Raji (cell line): ENCODE measurements around the gene TNS3.

ENCODE experiments used
- POLR2A ChIP-seq: IDR thresholded peaks from 2 replicates; pipeline ENCODE4 v1.6.1; 2011; ENCODE audit warnings: low read depth, low read length, control low read depth; ENCODE audit not compliant: insufficient read depth

The TNS3 gene

DNA sequence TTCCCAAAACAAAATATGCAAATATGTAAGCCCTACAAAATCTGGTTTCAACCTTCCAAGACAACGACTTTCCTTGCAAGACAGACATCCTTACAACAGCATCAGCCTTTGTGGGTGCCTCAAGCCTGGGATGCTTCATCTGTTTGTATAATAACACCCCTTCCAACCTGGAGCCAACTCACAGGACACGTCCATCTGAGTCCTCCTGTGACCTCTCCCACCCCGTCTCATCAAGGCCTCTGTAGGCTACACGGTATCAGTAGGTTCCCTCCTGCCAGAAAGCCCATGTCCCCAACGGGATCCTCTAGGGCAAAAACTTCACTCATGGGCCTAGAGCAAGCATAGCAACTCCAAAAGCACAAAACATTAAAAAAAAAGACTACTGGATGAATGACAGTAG lies 173.2 kb downstream of the TNS3 start:
- TF ChIP-seq POLR2A = no peak

DNA sequence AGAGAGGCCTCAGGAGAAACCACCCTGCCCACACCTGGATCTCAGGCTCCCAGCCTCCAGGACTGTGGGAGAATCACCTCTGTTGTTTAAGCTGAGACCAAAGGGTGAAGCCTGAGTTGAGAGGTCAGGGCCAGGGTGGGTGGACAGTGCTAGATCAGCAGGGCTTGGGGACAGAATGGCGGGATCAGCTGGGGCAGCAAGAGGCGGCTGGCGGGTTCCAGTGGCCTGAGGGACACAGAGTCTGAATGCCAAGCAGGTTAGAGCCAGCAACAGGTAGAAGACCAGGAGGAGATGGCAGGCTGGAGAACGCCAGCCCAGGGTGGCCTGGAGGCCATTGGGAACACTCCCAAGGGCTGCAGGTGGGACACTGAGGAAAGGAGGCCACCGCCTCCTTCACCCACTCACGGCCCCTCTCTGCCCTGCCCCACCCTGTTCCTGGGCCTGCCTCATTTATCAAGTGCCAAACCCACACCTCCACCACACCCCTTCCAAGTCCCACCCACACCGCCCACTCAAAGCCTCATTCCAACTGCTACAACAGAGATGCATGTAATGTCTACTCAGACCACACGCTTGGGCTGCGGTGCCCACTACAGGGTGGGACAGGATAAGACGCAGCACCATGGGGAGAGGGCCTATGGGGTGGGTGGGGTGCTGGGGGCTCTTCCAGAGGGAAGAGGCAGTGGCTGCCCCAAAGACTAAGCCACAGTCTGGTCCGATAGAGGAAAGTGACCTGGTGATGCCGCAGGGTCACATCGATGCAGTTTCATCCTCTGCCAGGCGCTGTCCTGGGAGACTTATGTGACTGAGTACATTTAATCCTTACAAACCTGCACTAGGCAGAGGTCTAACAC lies 173.9 kb downstream of the TNS3 start:
- TF ChIP-seq POLR2A = no peak

GRCh38 chr7:47407136-47407535 lies 174.8 kb downstream of the TNS3 start:
- TF ChIP-seq POLR2A = no peak

- no peak for TF ChIP-seq POLR2A
Measured at GRCh38 chr7:47406801-47407129, 175.1 kb downstream of the TNS3 start.

- TF ChIP-seq POLR2A = no peak
Measured at GRCh38 chr7:47405921-47406800, 175.8 kb downstream of the TNS3 start.

DNA sequence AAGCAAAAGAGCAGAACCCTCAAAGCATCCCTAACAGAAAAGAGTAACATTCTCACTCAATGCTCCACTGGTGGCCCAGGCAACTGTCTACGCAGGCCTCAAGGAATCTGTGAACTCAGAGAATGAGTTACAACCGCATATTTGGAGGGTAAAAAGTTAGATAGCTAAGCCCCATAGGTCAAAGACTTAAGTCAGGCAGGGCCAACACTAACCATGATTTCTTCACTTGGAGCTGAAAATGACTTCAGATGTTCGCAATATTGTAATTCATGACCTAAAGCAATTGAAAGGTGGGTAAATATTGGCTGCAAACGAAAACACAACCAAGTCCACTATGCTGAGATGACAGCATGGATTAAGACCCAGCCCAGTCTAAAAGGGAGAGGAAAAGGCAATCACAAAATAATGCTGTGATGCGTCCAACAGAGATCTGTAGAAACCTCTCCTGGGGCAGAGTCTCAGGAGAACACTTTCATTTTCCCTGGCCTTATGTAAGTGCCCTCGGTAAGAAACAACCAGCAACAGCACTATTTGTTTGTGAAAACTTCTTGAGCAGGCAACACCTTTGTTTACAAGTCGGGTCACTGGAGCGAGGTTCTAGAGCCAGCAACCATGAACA lies 176.5 kb downstream of the TNS3 start:
- TF ChIP-seq POLR2A = no peak

DNA sequence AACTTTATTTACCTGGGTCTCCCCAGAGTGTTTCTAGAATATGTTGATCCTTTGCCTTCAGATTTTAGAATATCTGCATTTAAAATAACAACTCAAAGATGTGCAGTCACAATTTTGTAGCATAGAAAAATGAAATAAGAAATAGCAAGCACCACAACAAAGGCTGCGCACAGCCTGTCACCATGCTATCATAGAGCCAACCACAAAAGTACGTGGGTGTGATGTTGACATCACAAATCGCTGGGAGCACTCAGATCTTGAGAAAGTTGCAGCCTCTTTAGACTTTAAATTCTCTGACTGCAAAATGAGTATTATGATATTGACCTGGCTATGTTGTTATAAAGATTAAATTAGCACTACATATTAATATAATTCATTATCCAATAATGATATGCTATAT lies 177.9 kb downstream of the TNS3 start:
- no peak for TF ChIP-seq POLR2A

GRCh38 chr7:47402941-47403866 lies 178.7 kb downstream of the TNS3 start:
- no peak for TF ChIP-seq POLR2A

GRCh38 chr7:47401611-47402570 lies 180.0 kb downstream of the TNS3 start:
- no peak for TF ChIP-seq POLR2A

- TF ChIP-seq POLR2A = no peak
Measured at GRCh38 chr7:47400741-47401206, 181.1 kb downstream of the TNS3 start.

GRCh38 chr7:47400001-47400400 lies 181.9 kb downstream of the TNS3 start:
- TF ChIP-seq POLR2A = no peak

DNA sequence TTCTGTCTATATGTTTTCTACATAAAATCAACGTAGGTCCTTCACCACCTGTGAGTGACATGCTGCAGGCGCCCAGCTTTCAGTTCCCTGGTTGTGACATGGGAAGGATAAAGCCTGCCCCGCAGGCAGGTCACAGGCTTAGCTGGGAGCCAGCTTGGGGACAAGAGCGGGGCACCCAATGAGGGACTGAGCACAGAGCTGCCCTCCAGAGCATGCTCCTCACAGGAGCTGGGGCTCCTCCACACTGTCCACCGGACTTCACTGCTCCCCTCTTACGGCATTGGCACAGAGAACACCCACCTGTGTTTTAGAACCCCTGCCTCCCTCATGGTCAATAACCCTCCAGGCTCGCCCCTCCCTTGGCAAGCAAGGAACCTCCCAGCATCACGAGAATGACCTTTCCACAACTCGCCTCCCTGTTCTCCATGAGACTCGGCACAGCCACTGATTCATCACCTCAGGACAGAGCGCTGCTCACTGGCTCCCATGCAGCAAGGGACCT lies 187.1 kb downstream of the TNS3 start:
- no peak for TF ChIP-seq POLR2A

DNA sequence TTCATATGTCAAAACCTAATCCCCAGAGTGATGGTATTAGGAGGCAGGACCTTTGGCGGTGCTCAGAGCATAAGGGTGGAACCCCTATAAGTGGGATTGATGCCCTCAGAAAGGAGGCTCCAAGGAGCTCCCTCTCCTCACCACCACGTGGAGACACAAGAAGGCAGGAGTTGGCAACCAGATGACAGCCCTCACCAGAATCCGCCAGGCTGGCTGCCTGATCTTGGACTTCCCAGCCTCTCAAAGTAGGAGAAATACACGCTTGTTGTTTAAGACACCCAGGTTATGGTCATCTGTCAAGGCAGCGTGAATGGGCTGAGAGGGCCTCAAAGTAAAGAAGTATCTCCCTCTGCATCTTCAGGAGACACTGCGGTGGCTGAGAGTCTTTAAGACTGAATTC lies 187.7 kb downstream of the TNS3 start:
- no peak for TF ChIP-seq POLR2A
